BJ (cell line): Measurements from ENCODE around the gene TSG101. TPM values are rescaled to one million over a fixed set of nuclear protein-coding genes. Genes with fewer than 3 reads are reported as not detected.
A peak's percentile ranks its signal among the peaks of the same experiment; 100 is the strongest.

Experiments
- CTCF ChIA-PET: fragments of 350-600 bp; formaldehyde crosslinking; extraction: SDS; loops from one replicate; lab custom pipeline; 2021; ENCODE audit warnings: antibody characterized with exemption, inconsistent platforms; lab: Yijun Ruan, JAX
- POLR2A ChIA-PET: fragments of 300-600 bp; sonication (Branson Sonifier 250); formaldehyde crosslinking; extraction: SDS; loops from one replicate; lab custom pipeline; 2021; ENCODE audit warnings: antibody characterized with exemption; lab: Charles Lee
- DNase-seq: peaks from one replicate; pipeline ENCODE4 v3.0.0-alpha.2; 2011; ENCODE audit warnings: low read depth
- H3K27me3 ChIP-seq: 2 replicates; pipeline ENCODE4 v1.6.0; 2011; ENCODE audit warnings: low read length; ENCODE audit not compliant: control insufficient read depth, insufficient read depth
- H3K36me3 ChIP-seq: 2 replicates; pipeline ENCODE4 v1.5.1; 2011; ENCODE audit warnings: low read length; ENCODE audit not compliant: control insufficient read depth, insufficient read depth
- H3K4me3 ChIP-seq: 2 replicates; pipeline ENCODE4 v1.5.1; 2011; ENCODE audit warnings: low read depth, mild to moderate bottlenecking, control low read depth, low read length
- polyA plus RNA-seq: library from polyadenylated mRNA; depleted of rRNA; stranded (reverse); fragments of >200 nt; gene quantifications from 2 replicates; pipeline ENCODE4 v1.2.3, GENCODE V29; 2011
- TF ChIP-seq, protein P1 (sequence below): IDR thresholded peaks from 2 replicates; pipeline ENCODE4 v1.5.1; 2011; ENCODE audit warnings: low read depth, mild to moderate bottlenecking, control low read depth, inconsistent platforms, low read length, moderate library complexity; ENCODE audit not compliant: insufficient read depth

Gene TSG101
- polyA plus RNA-seq, 1 experiment = 174 TPM

DNA sequence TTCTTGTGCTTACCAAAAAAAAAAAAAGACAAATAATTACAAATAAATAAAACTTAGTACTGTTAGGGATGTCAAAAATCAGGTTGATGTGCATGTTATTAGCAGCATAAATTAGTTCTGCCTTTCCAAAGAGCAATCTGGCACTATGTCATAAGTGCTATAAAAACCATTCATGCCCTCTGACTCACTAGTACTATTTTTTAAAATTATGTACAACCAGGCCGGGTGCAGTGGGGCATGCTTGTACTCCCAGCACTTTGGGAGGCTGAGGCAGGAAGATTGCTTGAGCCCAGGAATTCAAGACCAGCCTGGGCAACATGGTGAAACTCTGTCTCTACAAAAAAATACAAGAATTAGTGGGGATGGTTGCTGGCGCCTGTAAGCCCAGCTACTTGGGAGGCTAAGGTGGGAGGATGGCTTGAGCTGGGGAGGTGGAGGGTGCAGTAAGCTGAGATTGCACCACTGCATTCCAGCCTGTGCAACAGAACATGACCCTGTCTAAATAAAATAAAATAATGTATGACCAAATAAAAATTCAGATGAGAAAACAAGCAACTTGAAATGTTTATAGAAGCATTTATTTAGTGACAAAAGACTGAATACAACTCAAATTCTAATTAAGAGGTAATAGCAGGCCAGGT, 36.5 kb upstream of the TSG101 start:
- no peaks in the 10 kb centered on the region for H3K27me3 ChIP-seq
- CTCF ChIA-PET = interaction anchor here (1.0 kb wide), 1 partner anchor 12 kb away, joined by 4 read pairs; no protein-coding TSS in a partner anchor
- TF ChIP-seq, protein P1, sequence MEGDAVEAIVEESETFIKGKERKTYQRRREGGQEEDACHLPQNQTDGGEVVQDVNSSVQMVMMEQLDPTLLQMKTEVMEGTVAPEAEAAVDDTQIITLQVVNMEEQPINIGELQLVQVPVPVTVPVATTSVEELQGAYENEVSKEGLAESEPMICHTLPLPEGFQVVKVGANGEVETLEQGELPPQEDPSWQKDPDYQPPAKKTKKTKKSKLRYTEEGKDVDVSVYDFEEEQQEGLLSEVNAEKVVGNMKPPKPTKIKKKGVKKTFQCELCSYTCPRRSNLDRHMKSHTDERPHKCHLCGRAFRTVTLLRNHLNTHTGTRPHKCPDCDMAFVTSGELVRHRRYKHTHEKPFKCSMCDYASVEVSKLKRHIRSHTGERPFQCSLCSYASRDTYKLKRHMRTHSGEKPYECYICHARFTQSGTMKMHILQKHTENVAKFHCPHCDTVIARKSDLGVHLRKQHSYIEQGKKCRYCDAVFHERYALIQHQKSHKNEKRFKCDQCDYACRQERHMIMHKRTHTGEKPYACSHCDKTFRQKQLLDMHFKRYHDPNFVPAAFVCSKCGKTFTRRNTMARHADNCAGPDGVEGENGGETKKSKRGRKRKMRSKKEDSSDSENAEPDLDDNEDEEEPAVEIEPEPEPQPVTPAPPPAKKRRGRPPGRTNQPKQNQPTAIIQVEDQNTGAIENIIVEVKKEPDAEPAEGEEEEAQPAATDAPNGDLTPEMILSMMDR = no peak
- POLR2A ChIA-PET = no interaction called here
- DNase-seq = no peak
- peaks cover 3% of the 10 kb centered on the region for H3K36me3 ChIP-seq
- no peak overlapping the region for H3K4me3 ChIP-seq

DNA sequence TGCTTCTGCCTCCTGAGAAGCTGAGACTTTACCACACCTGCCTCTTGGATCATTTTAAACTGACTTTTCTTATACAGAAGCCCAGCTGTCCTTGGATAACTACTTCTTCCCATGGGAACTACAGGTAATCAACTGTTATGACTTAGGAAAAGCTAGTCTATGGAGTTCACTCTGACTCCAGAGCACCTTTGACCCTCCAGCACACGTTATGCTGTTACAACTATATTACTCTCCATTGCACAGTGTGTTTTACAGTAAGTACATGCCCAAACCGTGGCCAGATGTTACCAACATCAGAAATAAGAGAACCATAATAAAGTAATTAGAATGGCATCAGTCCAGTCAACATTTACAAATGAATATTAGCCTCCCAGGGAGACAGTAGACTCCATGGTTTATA, 21.3 kb upstream of the TSG101 start:
- POLR2A ChIA-PET = no interaction called here
- CTCF ChIA-PET = no interaction called here
- H3K36me3 ChIP-seq = peaks cover 3% of the 10 kb centered on the region; the same call in 1 of the 2 replicates
- no peaks in the 10 kb centered on the region for H3K27me3 ChIP-seq
- no peak overlapping the region for H3K4me3 ChIP-seq
- no peak for DNase-seq
- TF ChIP-seq, protein P1 = no peak

DNA sequence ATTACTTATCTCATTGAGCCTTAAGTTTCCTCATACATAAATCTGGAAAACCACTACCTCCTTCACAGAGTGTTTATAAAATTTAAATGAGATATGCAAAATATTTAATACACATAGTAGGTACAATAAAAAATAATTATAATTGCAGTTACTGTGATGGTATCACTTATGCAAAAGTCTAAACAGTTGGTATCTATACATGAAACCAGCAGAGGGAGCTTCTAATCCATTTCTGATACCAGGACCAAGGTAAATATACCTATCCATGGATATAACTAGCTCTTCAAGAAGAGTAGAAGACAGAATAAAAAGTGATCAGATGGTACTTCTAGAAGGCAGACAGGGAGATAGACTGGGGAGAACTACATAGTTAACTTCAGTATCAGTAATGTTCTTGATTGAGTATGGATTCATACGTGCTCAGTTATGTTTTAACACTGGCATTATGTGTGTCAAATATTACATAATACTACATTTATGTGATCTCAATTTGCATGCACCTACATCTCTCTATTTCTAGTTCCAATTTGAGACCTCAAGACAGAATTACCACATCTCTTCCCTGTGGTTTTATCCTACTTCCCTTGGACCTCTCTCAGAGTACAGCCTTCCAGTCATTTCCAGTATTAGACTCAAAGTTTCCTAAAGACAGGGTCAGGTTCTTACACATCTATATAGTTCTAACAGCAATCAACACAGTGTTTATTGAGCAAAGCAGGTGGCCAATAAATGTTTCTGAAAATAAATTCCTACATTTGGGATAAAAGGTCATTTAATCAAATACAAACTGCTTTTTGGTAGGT, 13.7 kb upstream of the TSG101 start:
- POLR2A ChIA-PET = no interaction called here
- CTCF ChIA-PET = interaction anchor here (0.6 to 2.2 kb wide), 16 partner anchors 9 to 263 kb away, joined by 3 to 10 read pairs (median 4); partner anchors contain the start of gene TSG101
- TF ChIP-seq, protein P1 = peak; percentile 39
- peaks cover 2% of the 10 kb centered on the region for H3K36me3 ChIP-seq
- no peaks in the 10 kb centered on the region for H3K27me3 ChIP-seq
- DNase-seq = no peak
- H3K4me3 ChIP-seq = no peak overlapping the region

DNA sequence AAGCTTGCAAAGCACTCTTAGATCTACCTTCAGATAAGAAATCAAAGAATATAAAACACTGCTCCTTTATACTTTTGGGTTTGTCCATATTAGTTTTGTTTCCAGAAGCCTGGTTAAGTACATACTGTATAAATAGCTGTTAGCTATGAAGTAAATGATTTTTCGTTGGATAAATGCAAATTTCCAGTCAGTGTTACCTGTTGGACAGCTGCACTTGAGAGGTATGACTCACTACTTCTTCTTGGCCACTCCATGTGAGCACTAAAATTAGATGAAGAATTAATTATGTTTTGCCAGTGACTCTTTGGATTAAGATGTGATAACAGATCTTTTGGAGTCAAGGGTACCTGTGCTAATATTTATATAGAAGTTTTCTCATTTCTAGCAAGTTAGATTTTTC, 9.5 kb upstream of the TSG101 start:
- ChIA-PET CTCF (interaction anchor here (0.9 kb wide), 1 partner anchor 9 kb away, joined by 3 read pairs; the partner anchor contains the start of gene TSG101), POLR2A (no interaction called here)
- TF ChIP-seq, protein P1 = no peak
- DNase-seq = no peak
- no peak overlapping the region for H3K4me3 ChIP-seq
- no peaks in the 10 kb centered on the region for H3K27me3 ChIP-seq
- H3K36me3 ChIP-seq = no peaks in the 10 kb centered on the region; the same call in 1 of the 2 replicates

DNA sequence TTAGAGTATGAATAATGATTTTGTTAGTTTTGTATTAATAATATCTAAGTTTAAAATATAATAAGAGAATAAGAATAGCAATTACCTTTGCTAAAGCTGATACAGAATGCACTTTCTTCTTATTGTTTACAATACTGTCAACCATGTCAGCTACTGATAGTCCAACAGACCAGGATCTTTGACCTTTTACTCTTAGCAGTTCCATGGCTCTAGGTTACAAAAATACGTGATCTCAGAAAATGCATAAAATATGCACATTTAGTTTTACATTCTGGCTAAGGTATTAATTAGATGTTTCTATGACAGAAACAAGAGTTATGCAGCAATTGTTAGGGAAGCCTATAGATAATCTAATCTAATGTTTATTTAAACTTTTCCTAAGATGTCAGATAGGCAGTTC, 7.5 kb upstream of the TSG101 start:
- POLR2A ChIA-PET = no interaction called here
- DNase-seq = no peak
- Histone ChIP-seq H3K36me3 (no peaks in the 10 kb centered on the region; the same call in 1 of the 2 replicates), H3K4me3 (no peak overlapping the region), H3K27me3 (no peaks in the 10 kb centered on the region)
- TF ChIP-seq, protein P1 = no peak
- CTCF ChIA-PET = interaction anchor here (1.5 kb wide), 1 partner anchor 188 kb away, joined by 4 read pairs; no protein-coding TSS in a partner anchor
